Gastrocnemius medialis (tissue), 4 donors: ENCODE measurements around the gene CSNK2A2.

Experiments used
- CTCF ChIP-seq, 5 experiments: fragments of 450-650 bp in 3 of 5; fragments of 200-600 bp in 2 of 5; sonication (generic) in 2 of 5; IDR thresholded peaks in 4 of 5; conservative IDR thresholded peaks in 1 of 5; 1 replicate in 4 of 5; 2 replicates in 1 of 5; pipeline ENCODE4 v1.5.1; 2016 to 2019; ENCODE audit warnings: antibody characterized with exemption in 5 of 5, mild to moderate bottlenecking in 3 of 5, moderate library complexity in 3 of 5
- POLR2A ChIP-seq, 2 donors: fragments of 450-650 bp; IDR thresholded peaks; one replicate each; pipeline ENCODE4 v1.6.1; 2017; ENCODE audit warnings: antibody characterized with exemption in 2 of 2, mild to moderate bottlenecking in 2 of 2, moderate library complexity in 2 of 2

- TF ChIP-seq POLR2A (IDR thresholded peaks at IDR 0.05), result no peak
- no peak for TF ChIP-seq CTCF (IDR thresholded peaks at IDR 0.05 in 4 of 5, conservative IDR thresholded peaks at IDR 0.05 in 1 of 5)
These were observed 69.7 kb downstream of the CSNK2A2 start for GRCh38 chr16:58128181-58128631.
